CD4-positive, alpha-beta T cell (primary cell): ENCODE results near the gene ZIC2. TPM values are rescaled to one million over a fixed set of nuclear protein-coding genes. Genes with fewer than 3 reads are reported as not detected.
"Not testable (repeated sequence)": the region's sequence is repeated elsewhere in the genome, so short reads cannot be mapped to it uniquely, and the experiment has no call there.

ENCODE experiments used
- ATAC-seq: fragments of 200-7000 bp; cut with Tn5 transposase; one replicate; pipeline ENCODE4 v1.10.0; 2022; ENCODE audit warnings: mild to moderate bottlenecking; ENCODE audit not compliant: poor library complexity
- CTCF ChIA-PET: fragments of 350-600 bp; sonication (Branson Sonifier 250); formaldehyde crosslinking; loops from one replicate; lab custom pipeline; 2021; ENCODE audit warnings: antibody characterized with exemption, inconsistent platforms; lab: Charles Lee
- POLR2A ChIA-PET: fragments of 350-600 bp; sonication (Branson Sonifier 250); formaldehyde crosslinking; loops from one replicate; lab custom pipeline; 2021; ENCODE audit warnings: antibody characterized with exemption, inconsistent platforms; lab: Charles Lee
- DNase-seq, 14 experiments: peaks; one replicate each; pipeline ENCODE4 v3.0.0-alpha.2; 2013 to 2020; ENCODE audit warnings: mixed read lengths in 2 of 14
- H3K27ac ChIP-seq, 2 donors: one replicate each; pipeline versions ENCODE4 v1.5.1 to v1.7.0; 2013; ENCODE audit warnings: low read length in 2 of 2, low read depth in 1 of 2, mild to moderate bottlenecking in 1 of 2
- H3K27me3 ChIP-seq, 2 experiments: 1 replicate in 1 of 2; 2 replicates in 1 of 2; pipeline versions ENCODE4 v1.6.1 to v1.7.0; 2013; ENCODE audit warnings: low read length in 2 of 2, control low read depth in 1 of 2, mild to moderate bottlenecking in 1 of 2, moderate library complexity in 1 of 2; ENCODE audit not compliant: insufficient read depth in 2 of 2, control insufficient read depth in 1 of 2
- H3K36me3 ChIP-seq: one replicate; pipeline ENCODE4 v1.6.1; 2013; ENCODE audit warnings: low read length, control low read depth; ENCODE audit not compliant: insufficient read depth
- H3K4me1 ChIP-seq: one replicate; pipeline ENCODE4 v1.6.1; 2013; ENCODE audit warnings: low read length, control low read depth; ENCODE audit not compliant: insufficient read depth
- H3K4me3 ChIP-seq: one replicate; pipeline ENCODE4 v1.5.1; 2013; ENCODE audit warnings: mild to moderate bottlenecking, low read length, moderate library complexity
- H3K9me3 ChIP-seq, 2 experiments: 1 replicate in 1 of 2; 2 replicates in 1 of 2; pipeline versions ENCODE4 v1.6.1 to v1.7.0; 2013; ENCODE audit warnings: low read length in 2 of 2, mild to moderate bottlenecking in 2 of 2, control low read depth in 1 of 2, moderate library complexity in 1 of 2; ENCODE audit not compliant: control insufficient read depth in 1 of 2, insufficient read depth in 1 of 2
- H3K27ac Mint-ChIP-seq: one replicate; pipeline ENCODE4 v1.8.0; 2020; ENCODE audit warnings: mixed read lengths
- H3K27me3 Mint-ChIP-seq: one replicate; pipeline ENCODE4 v1.8.0; 2021; ENCODE audit warnings: mixed read lengths
- H3K36me3 Mint-ChIP-seq: one replicate; pipeline ENCODE4 v1.8.0; 2021; ENCODE audit warnings: low read depth, mixed read lengths
- H3K4me1 Mint-ChIP-seq: one replicate; pipeline ENCODE4 v1.8.0; 2021; ENCODE audit warnings: low read depth, mixed read lengths
- H3K4me3 Mint-ChIP-seq: one replicate; pipeline ENCODE4 v1.8.0; 2020; ENCODE audit warnings: mild to moderate bottlenecking, mixed read lengths
- H3K9me3 Mint-ChIP-seq: one replicate; pipeline ENCODE4 v1.8.0; 2020; ENCODE audit warnings: mixed read lengths
- intact Hi-C, 2 experiments: fragments of 100-400 bp; cut with DNase I in 1 of 2; cut with micrococcal nuclease in 1 of 2; formaldehyde crosslinking; loops; one replicate each; pipeline versions ENCODE4 v1.15.1 to v1.9.0; 2023 to 2025; cut with DNase I, micrococcal nuclease
- total RNA-seq, 174 experiments: library from RNA in 2 of 174; stranded (reverse) in 2 of 174; gene quantifications; one replicate each; pipeline ENCODE4 v1.2.3 and lab custom pipeline; 2021 to 2026
- TF ChIP-seq, protein P1 (sequence below): fragments of 200-600 bp; IDR thresholded peaks from one replicate; pipeline ENCODE4 v1.8.0; 2022; ENCODE audit warnings: antibody characterized with exemption, mild to moderate bottlenecking

The ZIC2 gene
- total RNA-seq, 2 experiments from 2014 or later: not detected

DNA sequence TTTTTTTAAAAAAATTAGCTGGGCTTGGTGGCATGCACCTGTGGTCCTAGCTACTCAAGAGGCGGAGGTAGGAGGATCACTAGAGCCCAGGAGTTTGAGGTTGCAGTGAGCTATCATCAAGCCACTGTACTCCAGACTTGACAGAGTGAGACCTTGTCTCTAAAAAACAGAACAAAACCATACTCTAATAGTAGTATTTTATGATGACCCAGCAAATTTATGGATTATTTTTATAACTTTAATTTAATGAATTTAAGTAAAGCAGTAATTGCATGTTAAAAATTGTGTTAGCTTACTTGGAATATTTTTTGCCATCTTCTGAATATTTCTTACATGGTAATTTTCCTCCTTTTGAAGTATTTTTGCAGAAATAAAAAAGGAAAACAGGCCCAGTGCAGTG, 48.3 kb downstream of the ZIC2 start:
- Mint-ChIP-seq H3K27me3 (peaks cover 30% of the 10 kb centered on the region), H3K36me3 (no peaks in the 10 kb centered on the region), H3K4me3 (no peak overlapping the region), H3K9me3 (no peaks in the 10 kb centered on the region), H3K4me1 (no peaks in the 10 kb centered on the region), H3K27ac (no peak overlapping the region)
- TF ChIP-seq, protein P1, sequence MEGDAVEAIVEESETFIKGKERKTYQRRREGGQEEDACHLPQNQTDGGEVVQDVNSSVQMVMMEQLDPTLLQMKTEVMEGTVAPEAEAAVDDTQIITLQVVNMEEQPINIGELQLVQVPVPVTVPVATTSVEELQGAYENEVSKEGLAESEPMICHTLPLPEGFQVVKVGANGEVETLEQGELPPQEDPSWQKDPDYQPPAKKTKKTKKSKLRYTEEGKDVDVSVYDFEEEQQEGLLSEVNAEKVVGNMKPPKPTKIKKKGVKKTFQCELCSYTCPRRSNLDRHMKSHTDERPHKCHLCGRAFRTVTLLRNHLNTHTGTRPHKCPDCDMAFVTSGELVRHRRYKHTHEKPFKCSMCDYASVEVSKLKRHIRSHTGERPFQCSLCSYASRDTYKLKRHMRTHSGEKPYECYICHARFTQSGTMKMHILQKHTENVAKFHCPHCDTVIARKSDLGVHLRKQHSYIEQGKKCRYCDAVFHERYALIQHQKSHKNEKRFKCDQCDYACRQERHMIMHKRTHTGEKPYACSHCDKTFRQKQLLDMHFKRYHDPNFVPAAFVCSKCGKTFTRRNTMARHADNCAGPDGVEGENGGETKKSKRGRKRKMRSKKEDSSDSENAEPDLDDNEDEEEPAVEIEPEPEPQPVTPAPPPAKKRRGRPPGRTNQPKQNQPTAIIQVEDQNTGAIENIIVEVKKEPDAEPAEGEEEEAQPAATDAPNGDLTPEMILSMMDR: no peak
- Histone ChIP-seq H3K36me3 (no peaks in the 10 kb centered on the region), H3K27ac (no peak overlapping the region), H3K9me3 (no peaks in the 10 kb centered on the region), H3K4me3 (no peak overlapping the region), H3K27me3 (no peaks in the 10 kb centered on the region), H3K4me1 (no peaks in the 10 kb centered on the region)
- ATAC-seq: no peak
- DNase-seq: no peak
- intact Hi-C loops: no loop called here
- ChIA-PET POLR2A (no interaction called here), CTCF (no interaction called here)

DNA sequence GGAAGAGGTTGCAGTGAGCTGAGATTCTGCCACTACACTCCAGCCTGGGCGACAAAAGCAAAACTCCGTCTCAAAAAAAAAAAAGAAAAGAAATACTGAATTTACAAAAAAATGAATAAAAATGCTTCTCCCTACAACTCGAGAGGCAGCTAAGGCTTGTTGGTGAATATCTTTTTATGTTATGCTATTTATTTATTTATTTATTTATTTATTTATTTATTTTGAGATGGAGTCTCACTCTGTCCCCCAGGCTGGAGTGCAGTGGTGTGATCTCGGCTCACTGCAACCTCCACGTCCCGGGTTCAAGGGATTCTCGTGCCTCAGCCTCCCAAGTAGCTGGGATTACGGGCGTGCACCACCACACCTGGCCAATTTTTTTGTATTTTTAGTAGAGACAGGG, 51.1 kb downstream of the ZIC2 start:
- H3K4me1 ChIP-seq, CTCF ChIA-PET, H3K4me3 ChIP-seq, DNase-seq, H3K9me3 ChIP-seq, H3K9me3 Mint-ChIP-seq, H3K36me3 ChIP-seq, H3K27ac Mint-ChIP-seq, POLR2A ChIA-PET, H3K27me3 ChIP-seq, H3K36me3 Mint-ChIP-seq, H3K4me1 Mint-ChIP-seq, H3K27ac ChIP-seq, H3K4me3 Mint-ChIP-seq, intact Hi-C loops, ATAC-seq: not testable (repeated sequence)
- H3K27me3 Mint-ChIP-seq: peaks cover 21% of the 10 kb centered on the region

DNA sequence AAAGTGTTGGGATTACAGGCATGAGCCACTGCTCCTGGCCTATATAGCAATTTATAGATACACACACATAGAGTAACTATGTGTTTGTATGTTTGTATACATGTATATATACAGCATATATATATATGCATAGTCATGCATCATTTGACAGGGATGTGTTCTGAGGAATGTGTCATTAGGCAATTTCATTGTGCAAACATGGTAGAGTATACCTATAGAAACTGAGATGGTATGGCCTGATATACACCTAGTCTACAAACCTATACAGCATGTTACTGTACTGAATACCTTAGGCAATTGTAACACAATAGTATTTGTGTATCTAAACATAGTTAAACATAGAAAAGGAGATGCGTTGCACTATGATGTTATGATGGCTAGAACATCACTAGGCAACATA, 54.4 kb downstream of the ZIC2 start:
- Mint-ChIP-seq H3K4me3 (no peak overlapping the region), H3K27me3 (peaks cover 24% of the 10 kb centered on the region), H3K9me3 (no peaks in the 10 kb centered on the region), H3K4me1 (no peaks in the 10 kb centered on the region), H3K36me3 (no peaks in the 10 kb centered on the region), H3K27ac (no peak overlapping the region)
- Histone ChIP-seq H3K9me3 (no peaks in the 10 kb centered on the region), H3K27me3 (no peaks in the 10 kb centered on the region), H3K4me3 (no peak overlapping the region), H3K27ac (no peak overlapping the region), H3K4me1 (no peaks in the 10 kb centered on the region), H3K36me3 (no peaks in the 10 kb centered on the region)
- POLR2A ChIA-PET: no interaction called here
- CTCF ChIA-PET: no interaction called here
- DNase-seq (no peak), ATAC-seq (no peak)
- intact Hi-C loops: no loop called here
- TF ChIP-seq, protein P1: no peak

Other genes with a start within 250 kb of the ZIC2 start
- gene ZIC5, start 10.0 kb upstream of the ZIC2 start, total RNA-seq: not detected
- 1 to 10 TPM; 4.7 to 5.2 TPM for gene PCCA, start 107.3 kb downstream of the ZIC2 start, total RNA-seq